Measurements from ENCODE around the gene VSIR.

DNA sequence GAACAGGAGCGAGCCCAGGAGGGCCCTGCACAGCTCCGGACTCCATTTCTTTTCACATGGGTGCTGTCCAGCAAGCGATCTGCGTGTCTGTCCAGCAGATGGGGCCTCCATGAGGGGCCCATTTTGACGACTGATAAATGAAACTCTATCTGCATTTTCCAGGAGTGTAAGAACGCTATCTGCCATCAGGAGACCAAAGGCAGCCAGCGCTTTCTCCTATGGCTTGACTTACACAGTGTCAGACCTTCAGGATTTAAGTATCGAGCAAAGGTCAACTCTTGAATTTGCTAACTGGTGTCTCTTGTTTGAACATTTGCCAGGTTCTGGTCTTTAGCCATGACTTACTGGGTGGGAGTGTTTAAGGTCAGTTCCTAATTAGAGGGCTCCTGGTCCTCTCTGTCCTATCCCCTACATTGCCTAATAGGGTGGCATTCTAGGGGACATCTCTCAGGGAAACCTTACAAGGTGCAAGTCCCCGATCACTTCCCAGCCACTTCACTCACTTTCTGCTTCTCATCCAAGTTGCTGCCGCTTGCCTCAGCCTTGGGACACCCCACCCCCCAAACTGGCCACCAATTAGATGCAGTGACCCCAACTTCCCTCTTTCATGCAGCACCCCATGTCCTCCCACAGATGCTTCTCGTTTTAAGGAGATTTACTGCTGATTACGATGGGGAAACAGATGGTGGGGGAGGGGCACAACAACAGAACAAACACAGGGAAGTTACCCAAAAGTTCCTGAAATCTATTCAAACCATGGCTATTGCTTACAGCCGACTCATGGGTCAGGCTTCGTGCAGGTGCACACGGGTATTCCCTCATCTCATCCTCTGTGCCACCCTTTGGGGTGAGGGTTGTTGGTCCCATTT lies 20.0 kb downstream of the VSIR start:
- TF ChIP-seq, protein P1, sequence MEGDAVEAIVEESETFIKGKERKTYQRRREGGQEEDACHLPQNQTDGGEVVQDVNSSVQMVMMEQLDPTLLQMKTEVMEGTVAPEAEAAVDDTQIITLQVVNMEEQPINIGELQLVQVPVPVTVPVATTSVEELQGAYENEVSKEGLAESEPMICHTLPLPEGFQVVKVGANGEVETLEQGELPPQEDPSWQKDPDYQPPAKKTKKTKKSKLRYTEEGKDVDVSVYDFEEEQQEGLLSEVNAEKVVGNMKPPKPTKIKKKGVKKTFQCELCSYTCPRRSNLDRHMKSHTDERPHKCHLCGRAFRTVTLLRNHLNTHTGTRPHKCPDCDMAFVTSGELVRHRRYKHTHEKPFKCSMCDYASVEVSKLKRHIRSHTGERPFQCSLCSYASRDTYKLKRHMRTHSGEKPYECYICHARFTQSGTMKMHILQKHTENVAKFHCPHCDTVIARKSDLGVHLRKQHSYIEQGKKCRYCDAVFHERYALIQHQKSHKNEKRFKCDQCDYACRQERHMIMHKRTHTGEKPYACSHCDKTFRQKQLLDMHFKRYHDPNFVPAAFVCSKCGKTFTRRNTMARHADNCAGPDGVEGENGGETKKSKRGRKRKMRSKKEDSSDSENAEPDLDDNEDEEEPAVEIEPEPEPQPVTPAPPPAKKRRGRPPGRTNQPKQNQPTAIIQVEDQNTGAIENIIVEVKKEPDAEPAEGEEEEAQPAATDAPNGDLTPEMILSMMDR (IDR thresholded peaks at IDR 0.05): no peak
- no peak for TF ChIP-seq POLR2A (IDR thresholded peaks at IDR 0.05)

Measured in testis (tissue), 2 donors.